GM21515 (cell line): Measurements from ENCODE around the gene BICRAL.
"Not testable (repeated sequence)": the region's sequence is repeated elsewhere in the genome, so short reads cannot be mapped to it uniquely, and the experiment has no call there.

Experiments
- ATAC-seq: cut with Tn5 transposase; IDR thresholded peaks from one replicate; pipeline ENCODE4 v1.9.1; 2021; ENCODE audit not compliant: unreplicated experiment

Gene BICRAL

DNA sequence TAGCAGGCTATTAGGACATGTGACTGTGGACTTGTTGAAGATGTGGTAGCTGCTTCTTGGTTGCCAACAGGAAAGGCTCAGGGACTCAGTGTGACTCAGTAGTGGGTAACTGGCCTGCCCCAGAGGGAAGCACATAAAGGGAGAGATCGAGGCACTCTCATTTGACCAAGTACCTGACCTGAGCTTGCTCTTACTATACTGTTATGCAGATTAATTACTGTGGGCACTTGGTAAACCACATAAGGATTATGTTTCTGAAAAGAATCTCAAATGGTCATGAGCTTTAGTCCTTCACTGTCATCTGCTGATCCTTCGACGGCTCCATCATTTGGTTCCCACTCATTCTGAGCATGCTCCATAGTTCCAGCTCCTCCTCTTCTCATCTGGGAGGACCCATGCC lies 49.4 kb downstream of the BICRAL start:
- ATAC-seq = no peak

- no peak for ATAC-seq
Measured at GRCh38 chr6:42834056-42834455, 52.2 kb downstream of the BICRAL start.

DNA sequence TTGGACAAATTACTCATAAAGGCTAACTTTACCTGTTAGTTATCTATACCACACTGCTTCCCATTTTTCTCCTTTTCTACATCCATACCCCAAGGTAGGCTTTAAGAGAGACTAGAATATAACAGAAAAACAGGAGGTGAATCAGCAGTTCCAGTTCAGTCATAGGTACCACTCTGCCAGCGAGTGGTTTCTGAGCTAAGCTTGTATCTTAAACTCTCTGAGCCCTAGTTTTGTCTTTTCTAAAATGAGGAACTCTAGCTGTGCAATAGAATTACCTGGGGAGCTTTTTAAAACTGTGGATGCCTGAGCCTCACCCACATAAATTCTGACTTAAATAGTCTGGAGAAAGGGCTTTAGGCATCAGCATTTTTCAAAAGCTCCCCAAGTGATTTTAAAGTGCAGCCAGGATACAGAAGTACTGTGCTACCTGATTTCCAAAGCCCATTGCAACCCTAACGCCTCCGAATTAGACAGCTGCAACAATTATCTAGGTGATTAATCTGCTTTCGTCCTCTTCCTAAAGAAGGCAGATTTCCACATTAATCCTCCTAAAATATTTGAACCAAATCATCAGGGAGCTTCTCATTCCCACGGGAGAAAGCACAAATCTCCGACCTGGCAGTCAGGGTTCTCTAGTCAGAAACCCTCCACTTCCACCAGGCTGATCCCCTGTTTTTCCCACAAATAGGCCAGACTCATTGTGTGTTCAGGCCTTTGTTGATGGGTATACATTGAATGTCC lies 60.2 kb downstream of the BICRAL start:
- ATAC-seq = no peak

DNA sequence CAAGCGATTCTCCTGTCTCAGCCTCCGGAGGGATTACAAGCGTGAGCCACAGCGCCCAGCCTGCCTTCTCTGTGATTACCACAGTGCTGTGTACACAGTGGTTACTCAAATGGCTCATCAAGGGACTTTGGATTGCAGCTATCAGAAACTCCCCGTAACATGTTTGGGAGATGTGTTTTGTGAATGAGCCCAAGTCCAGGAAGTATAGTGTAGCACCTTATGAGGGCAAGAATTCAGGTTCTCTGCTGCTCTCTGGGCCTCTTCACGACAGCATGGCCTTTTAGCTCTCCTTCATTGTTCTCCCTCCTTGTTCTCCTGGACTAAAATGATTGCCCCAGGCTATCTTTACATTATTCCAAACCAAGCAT lies 63.5 kb downstream of the BICRAL start:
- ATAC-seq = no peak

GRCh38 chr6:42846505-42846904 lies 64.7 kb downstream of the BICRAL start:
- ATAC-seq = no peak

DNA sequence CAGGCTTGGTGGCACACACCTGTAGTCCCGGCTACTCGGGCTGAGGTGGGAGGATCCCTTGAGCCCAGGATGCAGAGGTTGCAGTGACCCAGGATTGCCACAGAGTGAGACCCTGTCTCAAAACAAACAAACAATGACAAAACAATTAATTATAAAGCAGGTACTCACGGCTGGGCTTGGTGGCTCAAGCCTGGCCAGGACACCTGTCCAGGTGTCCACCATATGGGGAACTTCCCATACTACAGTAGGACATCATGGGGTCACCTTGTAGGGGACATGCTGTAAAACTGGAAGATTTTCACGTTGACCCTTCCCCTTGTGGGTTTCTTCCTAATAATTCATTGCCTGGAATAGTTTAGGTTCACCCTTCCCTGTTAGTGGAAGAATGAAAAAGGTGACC lies 66.8 kb downstream of the BICRAL start:
- ATAC-seq = no peak

GRCh38 chr6:42851599-42851998 lies 69.7 kb downstream of the BICRAL start:
- no peak for ATAC-seq

DNA sequence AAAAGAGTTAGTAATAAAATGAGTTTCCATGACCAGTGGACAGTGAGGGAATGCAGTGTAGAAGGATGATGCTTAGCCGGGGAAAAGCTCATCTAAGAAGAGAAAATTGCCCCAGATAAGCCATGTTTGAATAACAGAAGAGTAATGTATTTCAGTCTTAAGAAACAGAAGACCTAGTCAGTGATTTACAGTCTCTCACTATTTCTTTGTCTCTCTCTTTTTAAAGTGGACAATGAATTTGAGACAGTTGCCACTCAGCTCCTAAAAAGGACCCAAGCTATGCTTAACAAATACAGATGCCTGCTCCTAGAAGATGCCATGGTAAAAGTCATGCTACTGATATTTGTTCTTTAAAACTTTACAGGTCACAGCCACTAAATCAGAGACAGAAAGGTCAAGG lies 78.2 kb downstream of the BICRAL start:
- ATAC-seq = no peak

- ATAC-seq = no peak
Measured at GRCh38 chr6:42860481-42860880, 78.6 kb downstream of the BICRAL start.

DNA sequence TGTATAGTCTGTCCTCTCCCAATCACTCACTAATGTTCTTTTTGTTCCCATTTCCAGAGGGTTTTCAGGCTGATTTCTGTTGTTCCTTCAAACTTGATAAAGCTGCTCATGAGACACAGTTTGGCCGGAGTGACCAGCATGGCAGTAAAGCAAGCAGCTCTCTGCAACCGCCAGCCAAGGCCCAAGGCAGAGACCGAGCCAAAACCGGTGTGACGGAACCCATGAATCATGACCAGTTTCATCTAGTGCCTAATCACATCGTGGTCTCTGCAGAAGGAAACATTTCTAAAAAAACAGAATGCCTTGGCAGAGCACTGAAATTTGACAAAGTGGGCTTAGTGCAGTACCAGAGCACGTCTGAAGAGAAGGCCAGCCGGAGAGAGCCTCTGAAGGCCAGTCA lies 82.8 kb downstream of the BICRAL start:
- no peak for ATAC-seq

DNA sequence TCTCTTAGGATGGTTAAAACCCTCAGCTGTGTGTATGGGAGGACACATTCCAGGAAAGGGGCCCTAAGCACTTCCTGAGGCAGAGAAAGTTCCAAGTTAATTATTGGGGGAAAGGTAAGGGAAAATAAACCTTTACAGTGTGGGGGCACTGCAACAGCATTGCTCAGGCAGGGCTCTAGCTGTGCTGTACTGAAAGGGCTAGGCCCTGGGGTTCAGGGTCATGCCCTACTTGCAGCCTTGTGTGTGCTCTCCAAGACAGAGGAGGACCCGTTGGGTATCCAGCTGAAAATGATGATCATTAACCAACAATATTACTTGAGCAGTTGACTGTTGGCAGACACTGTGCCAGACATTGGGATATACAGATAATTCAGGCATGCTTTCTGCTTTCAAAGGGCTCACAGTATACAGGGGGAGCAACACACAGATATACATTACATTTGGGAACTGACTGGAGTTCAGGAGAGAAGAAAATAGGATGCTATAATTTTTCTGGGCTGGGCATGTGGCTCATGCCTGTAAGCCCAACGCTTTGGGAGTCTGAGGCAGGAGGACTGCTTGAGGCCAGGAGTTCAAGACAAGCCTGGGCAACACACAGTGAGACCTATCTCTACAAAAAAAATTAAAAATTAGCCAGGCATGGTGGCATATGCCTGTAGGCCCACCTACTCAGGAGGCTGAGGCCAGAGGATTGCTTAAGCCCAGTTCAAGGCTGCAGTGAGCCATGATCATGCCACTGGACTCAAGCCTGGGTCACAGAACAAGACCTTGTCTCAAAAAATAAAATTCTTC lies 88.5 kb downstream of the BICRAL start:
- no peak for ATAC-seq

DNA sequence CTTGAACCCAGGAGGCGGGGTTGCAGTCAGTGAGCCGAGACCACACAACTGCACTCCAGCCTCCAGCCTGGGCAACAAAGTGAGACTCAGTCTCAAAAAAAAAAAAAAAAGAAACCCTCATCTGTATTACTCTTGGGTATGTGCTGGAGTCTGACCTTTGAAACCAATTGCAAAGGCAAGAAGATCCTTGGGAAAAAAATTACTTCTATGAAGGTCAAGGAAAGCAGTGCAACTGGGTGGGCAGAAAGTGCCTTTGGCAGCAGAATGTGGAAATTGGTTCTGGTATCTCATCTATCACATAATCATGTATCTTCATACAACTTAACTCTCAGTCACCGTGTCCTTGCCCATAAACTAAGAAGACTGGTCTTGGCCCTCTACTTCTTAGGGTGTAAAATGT lies 89.9 kb downstream of the BICRAL start:
- ATAC-seq = no peak

- no peak for ATAC-seq
Measured at GRCh38 chr6:42873313-42873712, 91.5 kb downstream of the BICRAL start.

- no peak for ATAC-seq
Measured at GRCh38 chr6:42877695-42878094, 95.8 kb downstream of the BICRAL start.

DNA sequence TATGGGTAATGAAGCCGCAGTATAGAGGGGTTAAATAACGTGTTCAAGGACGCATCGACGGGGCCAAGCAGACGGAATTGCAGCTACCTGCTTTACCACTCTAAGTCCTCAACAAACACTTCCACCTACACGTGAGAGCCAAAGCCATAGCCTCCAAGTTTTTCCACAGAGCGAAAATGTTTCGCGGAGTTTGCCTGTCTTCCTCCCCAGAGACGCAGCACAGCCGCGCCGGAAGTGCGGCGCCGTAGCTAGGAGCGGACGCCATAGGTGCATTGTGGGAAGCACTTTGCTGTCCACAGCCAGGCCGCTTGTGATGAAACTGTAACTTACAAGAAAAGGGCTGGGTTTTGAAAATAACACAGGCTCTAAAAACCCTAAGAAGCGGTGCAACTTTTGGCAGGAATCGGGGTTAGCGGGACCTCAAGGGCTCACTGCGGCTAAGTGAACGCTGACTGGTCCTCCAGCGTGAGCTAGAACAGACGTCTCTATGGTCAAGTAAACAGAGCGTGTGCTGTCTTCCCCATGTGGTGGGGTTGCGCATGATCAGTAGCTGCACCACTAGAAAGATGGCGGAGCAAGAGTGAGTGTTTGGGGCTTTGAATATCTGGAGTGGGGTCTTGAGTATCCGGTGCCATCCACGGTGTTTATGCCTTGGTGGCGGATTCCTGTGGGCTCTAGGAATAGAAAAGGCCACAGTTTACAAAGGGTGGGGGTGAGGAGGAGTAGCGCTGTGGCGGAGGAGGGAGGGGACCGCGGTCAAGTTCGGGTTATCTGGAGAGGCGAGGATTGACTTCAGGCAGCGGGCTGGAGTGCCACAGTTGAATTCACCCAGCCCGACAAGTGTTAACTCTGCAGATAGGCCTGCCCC lies 97.8 kb downstream of the BICRAL start, which contains the start of gene RPL7L1:
Gene RPL7L1, plus strand, starts transcription at position 245 of the 868 bp plus-strand sequence. Its CDS starts 295 bp downstream, at position 540.
- ATAC-seq = peak; percentile 83

DNA sequence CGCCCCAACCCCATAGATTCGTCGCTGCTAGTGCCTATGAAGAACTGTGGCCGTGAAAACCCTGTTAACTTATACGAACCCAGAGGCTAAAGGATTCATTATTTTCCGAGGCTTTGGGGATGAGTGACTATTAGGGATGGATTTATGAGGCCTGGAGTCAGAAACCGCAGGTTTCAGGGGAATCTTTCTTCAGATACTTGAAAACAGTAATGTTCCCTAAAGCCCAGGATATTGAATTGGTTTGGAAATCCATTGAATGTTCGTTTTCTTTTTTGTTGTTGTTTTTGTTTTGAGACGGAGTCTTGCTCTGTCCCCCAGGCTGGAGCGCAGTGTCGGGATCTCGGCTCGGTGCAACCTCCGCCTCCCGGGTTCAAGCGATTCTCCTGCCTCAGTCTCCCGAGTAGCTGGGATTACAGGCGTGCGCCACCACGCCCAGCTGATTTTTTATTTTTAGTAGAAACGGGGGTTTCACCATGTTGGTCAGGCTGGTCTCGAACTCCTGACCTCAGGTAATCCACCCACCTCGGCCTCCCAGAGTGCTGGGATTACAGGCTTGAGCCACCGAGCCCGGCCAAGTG lies 98.5 kb downstream of the BICRAL start:
- ATAC-seq = not testable (repeated sequence)

DNA sequence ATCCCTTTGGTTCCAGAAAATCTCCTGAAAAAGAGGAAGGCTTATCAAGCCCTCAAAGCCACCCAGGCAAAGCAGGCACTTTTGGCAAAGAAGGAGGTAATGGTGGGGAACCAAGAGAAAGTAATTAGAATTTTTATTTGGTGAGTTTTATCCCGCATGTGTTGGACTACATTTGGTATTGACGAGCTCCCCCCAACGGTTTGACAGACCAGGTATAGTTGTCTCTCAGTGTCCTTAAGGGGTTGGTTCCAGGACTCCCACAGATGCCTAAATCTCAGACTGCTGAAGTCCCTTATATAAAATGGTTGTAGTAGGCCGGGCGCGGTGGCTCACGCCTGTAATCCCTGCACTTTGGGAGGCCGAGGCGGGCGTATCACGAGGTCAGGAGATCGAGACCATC lies 99.0 kb downstream of the BICRAL start:
- not testable (repeated sequence) for ATAC-seq

DNA sequence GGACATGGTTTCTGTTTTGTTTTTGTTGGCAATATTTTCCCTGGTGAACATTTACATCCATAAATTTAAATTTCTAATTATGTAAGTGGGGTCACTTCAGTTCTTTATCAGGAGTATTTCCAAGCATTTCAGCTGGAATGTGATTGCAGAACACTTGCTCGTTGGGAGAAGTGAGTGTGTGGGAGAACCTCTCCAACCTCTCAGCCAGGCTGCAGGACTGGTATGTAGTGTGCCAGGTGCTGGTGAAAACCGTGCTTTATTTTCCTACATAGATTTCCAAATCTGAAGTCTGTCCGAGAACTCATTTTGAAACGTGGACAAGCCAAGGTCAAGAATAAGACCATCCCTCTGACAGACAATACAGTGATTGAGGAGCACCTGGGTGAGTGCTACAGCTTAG lies 103.8 kb downstream of the BICRAL start:
- ATAC-seq = no peak

GRCh38 chr6:42888201-42888600 lies 106.3 kb downstream of the BICRAL start:
- ATAC-seq = not testable (repeated sequence)

- ATAC-seq = no peak
Measured at GRCh38 chr6:42889815-42890214, 108.0 kb downstream of the BICRAL start.
